ENCODE measurements around the gene FAM83G. TPM values are rescaled to one million over a fixed set of nuclear protein-coding genes. Genes with fewer than 3 reads are reported as not detected.

FAM83G gene
- total RNA-seq, 2 donors from 2014 or later = 1.4 to 2.6 TPM

DNA sequence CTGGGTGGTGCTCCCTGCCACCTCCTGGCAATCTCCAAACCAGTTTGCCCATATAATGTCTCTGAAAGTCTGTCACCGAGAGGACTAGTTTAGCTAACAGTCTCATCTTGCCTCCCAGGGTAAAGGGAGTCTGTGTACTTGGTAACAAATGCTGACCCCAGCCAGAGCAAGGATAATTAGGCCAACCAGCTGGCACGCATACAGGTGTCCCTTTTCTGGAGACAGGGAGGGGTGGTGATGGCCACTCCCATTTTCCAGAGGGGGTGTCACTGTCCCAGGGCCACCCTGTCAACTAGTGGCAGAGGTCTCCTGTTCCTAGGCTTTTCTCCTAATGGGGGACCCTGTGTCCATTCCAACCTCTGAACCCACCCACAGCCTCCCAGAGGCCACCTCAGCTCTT lies 8.1 kb downstream of the FAM83G start:
- peaks cover 18 to 20% of the 10 kb centered on the region in 2 donors for H3K4me1 Mint-ChIP-seq (ENCODE audit: low read depth in 2 of 2)
- H3K27ac Mint-ChIP-seq = no peak overlapping the region
- H3K4me3 Mint-ChIP-seq = no peak overlapping the region
- no peaks in the 10 kb centered on the region for H3K9me3 Mint-ChIP-seq
- peaks cover 13% of the 10 kb centered on the region for H3K36me3 Mint-ChIP-seq
- peaks cover 0 to 4% of the 10 kb centered on the region in 2 donors for H3K27me3 Mint-ChIP-seq
- DNase-seq (ENCODE audit: low spot score) = no peak
- ATAC-seq = no peak

DNA sequence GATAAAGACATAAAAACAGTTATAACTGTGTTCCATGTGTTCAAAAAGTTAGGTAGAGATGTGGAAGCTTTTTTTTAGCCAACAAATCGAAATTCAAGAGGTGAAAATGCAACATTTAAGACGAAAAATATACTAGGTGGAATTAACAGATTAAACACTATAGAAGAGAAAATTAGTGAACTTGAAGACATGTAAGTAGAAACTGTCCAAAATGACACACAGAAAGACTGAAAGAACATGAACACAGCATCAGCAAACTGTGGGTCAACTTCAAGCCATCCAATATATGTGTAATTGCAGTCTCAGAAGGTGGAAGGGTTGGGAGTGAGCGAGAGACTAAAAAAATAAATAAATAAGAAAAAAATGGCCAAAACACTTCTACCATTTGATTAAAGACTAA lies 9.3 kb downstream of the FAM83G start:
- Mint-ChIP-seq H3K27me3 (peaks cover 0 to 4% of the 10 kb centered on the region in 2 donors), H3K4me1 (ENCODE audit: low read depth in 2 of 2) (peaks cover 18 to 20% of the 10 kb centered on the region in 2 donors)

GRCh38 chr17:18994631-18995030 lies 9.9 kb downstream of the FAM83G start:
- Mint-ChIP-seq H3K4me1 (ENCODE audit: low read depth in 2 of 2) (peaks cover 18 to 20% of the 10 kb centered on the region in 2 donors), H3K9me3 (no peaks in the 10 kb centered on the region), H3K27ac (no peak overlapping the region), H3K4me3 (no peak overlapping the region), H3K36me3 (peaks cover 13% of the 10 kb centered on the region), H3K27me3 (peaks cover 0 to 4% of the 10 kb centered on the region in 2 donors)
- DNase-seq (ENCODE audit: low spot score) = no peak
- no peak for ATAC-seq

More for the DNA sequence above, 9.3 kb downstream of the FAM83G start:
- Mint-ChIP-seq H3K36me3 (peaks cover 13% of the 10 kb centered on the region), H3K27ac (no peak overlapping the region), H3K4me3 (no peak overlapping the region), H3K9me3 (no peaks in the 10 kb centered on the region)
- no peak for DNase-seq (ENCODE audit: low spot score)
- no peak for ATAC-seq

GRCh38 chr17:18993905-18994526 lies 10.5 kb downstream of the FAM83G start:
- H3K36me3 Mint-ChIP-seq = peaks cover 13% of the 10 kb centered on the region
- H3K27me3 Mint-ChIP-seq = peaks cover 0 to 4% of the 10 kb centered on the region in 2 donors
- ATAC-seq = no peak
- H3K9me3 Mint-ChIP-seq = no peaks in the 10 kb centered on the region
- no peak for DNase-seq (ENCODE audit: low spot score)
- H3K4me3 Mint-ChIP-seq = peak overlapping the region; percentile 69
- no peak overlapping the region for H3K27ac Mint-ChIP-seq
- peaks cover 18 to 20% of the 10 kb centered on the region in 2 donors for H3K4me1 Mint-ChIP-seq (ENCODE audit: low read depth in 2 of 2)

DNA sequence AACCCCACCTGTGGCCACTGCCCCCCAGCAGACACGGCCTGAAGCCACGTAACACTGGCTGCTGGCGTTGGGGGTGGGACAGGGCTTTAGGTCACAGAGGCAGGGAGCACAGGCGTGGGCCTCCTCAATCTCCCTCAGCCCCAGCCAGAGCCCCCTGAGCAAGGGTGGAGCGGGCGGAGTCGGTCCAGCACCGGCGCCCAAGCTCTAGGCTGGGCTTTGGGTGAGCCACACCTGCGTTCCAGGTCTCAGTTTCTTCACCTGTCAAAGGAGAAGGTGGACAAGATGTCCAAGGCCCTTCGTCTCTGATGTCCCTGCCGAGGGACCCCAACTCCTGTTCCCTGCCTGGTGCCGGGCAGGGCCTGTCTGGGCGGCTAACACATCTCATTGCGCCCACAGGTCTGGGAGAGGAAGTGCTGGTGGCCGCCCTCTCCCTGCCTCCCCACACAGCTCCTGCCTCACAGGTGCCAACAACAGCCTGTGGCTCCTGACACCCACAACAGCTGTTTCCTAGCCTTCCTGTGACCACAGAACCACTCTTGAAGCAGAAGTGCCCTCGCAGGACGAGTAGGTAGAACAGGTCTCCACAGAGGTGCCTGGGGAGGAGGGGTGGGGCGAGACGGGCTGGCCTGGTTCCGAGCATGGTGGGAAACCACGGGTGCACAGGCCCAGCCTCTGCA lies 12.0 kb downstream of the FAM83G start:
- peaks cover 18 to 20% of the 10 kb centered on the region in 2 donors for H3K4me1 Mint-ChIP-seq (ENCODE audit: low read depth in 2 of 2)
- H3K36me3 Mint-ChIP-seq = peaks cover 13% of the 10 kb centered on the region
- DNase-seq (ENCODE audit: low spot score) = no peak
- H3K27me3 Mint-ChIP-seq = peaks cover 0 to 4% of the 10 kb centered on the region in 2 donors
- ATAC-seq = peak; percentile 40 to 62
- H3K9me3 Mint-ChIP-seq = no peaks in the 10 kb centered on the region
- no peak overlapping the region for H3K27ac Mint-ChIP-seq
- H3K4me3 Mint-ChIP-seq = peak overlapping the region; percentile 69

GRCh38 chr17:18991531-18992315 lies 12.8 kb downstream of the FAM83G start:
- H3K27ac Mint-ChIP-seq = no peak overlapping the region
- H3K9me3 Mint-ChIP-seq = no peaks in the 10 kb centered on the region
- DNase-seq (ENCODE audit: low spot score) (no peak), ATAC-seq (no peak)
- peaks cover 0 to 4% of the 10 kb centered on the region in 2 donors for H3K27me3 Mint-ChIP-seq
- no peak overlapping the region for H3K4me3 Mint-ChIP-seq
- H3K36me3 Mint-ChIP-seq = peaks cover 13% of the 10 kb centered on the region
- peaks cover 18 to 20% of the 10 kb centered on the region in 2 donors for H3K4me1 Mint-ChIP-seq (ENCODE audit: low read depth in 2 of 2)

- no peak overlapping the region for H3K4me3 Mint-ChIP-seq
- peaks cover 18 to 20% of the 10 kb centered on the region in 2 donors for H3K4me1 Mint-ChIP-seq (ENCODE audit: low read depth in 2 of 2)
- peaks cover 0 to 4% of the 10 kb centered on the region in 2 donors for H3K27me3 Mint-ChIP-seq
- no peaks in the 10 kb centered on the region for H3K9me3 Mint-ChIP-seq
- H3K27ac Mint-ChIP-seq = peak overlapping the region in 1 of 2 donors; percentile 15
- DNase-seq (ENCODE audit: low spot score) (no peak), ATAC-seq (no peak)
- H3K36me3 Mint-ChIP-seq = peaks cover 6% of the 10 kb centered on the region
Measured at GRCh38 chr17:18990331-18990730, 14.2 kb downstream of the FAM83G start.

DNA sequence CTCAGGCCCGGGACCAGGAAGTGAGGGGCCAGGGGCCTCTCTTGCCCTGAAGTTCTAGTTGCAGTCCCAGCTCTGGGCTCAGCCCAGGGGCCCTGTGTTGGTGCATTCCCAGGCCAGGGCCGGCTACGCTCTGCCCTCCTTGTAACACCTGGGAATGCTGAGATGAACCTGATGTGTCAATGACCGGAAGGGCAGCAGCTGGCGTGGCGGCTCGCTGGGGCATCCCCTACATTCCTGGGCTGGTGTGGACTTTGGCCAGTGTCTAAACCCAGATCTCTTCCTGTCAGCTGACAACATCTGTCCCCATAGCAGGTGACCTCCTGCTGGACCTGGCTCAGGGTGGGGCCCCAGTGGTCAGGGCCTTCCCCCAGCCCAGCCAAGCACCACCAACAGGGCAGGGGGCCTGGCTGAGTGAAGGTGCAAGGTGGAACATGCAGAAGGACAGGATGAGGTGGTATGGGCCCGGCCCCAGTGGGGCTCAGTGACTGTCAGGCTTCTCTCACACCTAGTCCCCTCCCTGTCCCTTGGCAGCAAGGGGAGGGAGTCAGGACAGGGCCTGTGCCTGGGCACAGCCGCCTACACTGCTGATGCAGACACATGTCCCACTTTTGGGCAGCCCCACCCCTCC lies 15.9 kb downstream of the FAM83G start:
- H3K4me3 Mint-ChIP-seq = no peak overlapping the region
- DNase-seq (ENCODE audit: low spot score) (no peak), ATAC-seq (no peak)
- no peak overlapping the region for H3K27ac Mint-ChIP-seq
- H3K27me3 Mint-ChIP-seq = no peaks in the 10 kb centered on the region
- peaks cover 13 to 15% of the 10 kb centered on the region in 2 donors for H3K4me1 Mint-ChIP-seq (ENCODE audit: low read depth in 2 of 2)
- no peaks in the 10 kb centered on the region for H3K36me3 Mint-ChIP-seq
- no peaks in the 10 kb centered on the region for H3K9me3 Mint-ChIP-seq

GRCh38 chr17:18987862-18988545 lies 16.6 kb downstream of the FAM83G start:
- H3K27me3 Mint-ChIP-seq = no peaks in the 10 kb centered on the region
- peaks cover 6 to 8% of the 10 kb centered on the region in 2 donors for H3K4me1 Mint-ChIP-seq (ENCODE audit: low read depth in 2 of 2)
- ATAC-seq = no peak
- no peak for DNase-seq (ENCODE audit: low spot score)
- no peak overlapping the region for H3K27ac Mint-ChIP-seq
- H3K9me3 Mint-ChIP-seq = no peaks in the 10 kb centered on the region
- H3K4me3 Mint-ChIP-seq = no peak overlapping the region
- H3K36me3 Mint-ChIP-seq = no peaks in the 10 kb centered on the region

DNA sequence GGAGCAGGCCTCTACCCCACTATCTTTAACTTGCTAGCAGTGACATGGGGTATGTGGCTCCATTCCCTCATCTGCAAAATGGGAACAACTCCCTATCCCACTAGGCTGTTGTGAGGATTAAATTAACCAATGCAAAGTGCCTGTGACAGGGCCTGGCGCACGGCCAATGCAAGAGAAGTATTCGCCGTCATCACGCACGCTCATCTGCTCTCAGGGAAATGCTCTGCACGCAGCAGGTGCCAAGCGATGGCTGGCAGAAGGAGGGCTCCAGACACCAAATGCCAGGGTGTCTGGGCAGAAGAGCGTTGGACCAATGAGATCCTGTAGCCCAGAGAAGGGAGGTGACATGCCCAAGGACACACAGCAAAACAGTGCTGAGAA lies 17.3 kb downstream of the FAM83G start:
- H3K27me3 Mint-ChIP-seq = no peaks in the 10 kb centered on the region
- H3K4me3 Mint-ChIP-seq = no peak overlapping the region
- no peak for ATAC-seq
- H3K9me3 Mint-ChIP-seq = no peaks in the 10 kb centered on the region
- H3K4me1 Mint-ChIP-seq (ENCODE audit: low read depth in 2 of 2) = peaks cover 0 to under 1% of the 10 kb centered on the region in 2 donors
- DNase-seq (ENCODE audit: low spot score) = no peak
- no peak overlapping the region for H3K27ac Mint-ChIP-seq
- no peaks in the 10 kb centered on the region for H3K36me3 Mint-ChIP-seq

DNA sequence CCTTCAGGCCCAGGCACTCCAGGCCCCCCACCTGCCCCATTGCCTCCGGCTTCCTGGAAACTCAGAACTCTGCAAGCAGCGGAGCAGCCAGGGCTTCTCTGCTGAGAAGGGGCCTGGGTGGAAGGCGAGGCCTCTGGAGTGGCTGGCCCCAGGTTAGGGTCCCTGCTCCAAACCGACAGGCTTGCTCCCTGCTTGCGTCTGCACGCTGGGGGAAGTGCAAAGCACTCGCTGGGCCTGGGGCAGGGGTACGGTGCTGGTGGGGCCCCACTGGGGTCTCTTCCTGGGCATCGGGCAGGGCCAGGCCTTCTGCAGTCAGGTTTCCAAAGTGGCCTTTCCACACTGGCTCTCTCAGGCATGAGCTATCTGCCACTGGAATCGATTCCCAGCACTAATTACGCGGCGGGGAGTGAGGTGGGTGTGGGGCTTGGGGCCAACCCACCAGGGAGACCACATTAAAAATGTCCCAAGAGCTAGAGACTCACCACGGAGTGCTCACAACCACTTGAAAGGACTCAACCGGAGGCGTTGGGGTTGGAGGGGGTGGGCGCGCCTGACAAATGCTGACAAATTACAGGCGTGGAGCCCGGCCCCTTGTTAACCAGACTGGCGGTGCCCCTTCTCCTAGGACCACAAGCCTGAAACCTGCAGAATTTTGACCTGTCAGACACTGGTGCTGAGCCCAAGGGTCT lies 17.9 kb downstream of the FAM83G start:
- no peak for DNase-seq (ENCODE audit: low spot score)
- Mint-ChIP-seq H3K27me3 (no peaks in the 10 kb centered on the region), H3K4me3 (no peak overlapping the region), H3K9me3 (no peaks in the 10 kb centered on the region), H3K27ac (no peak overlapping the region), H3K4me1 (ENCODE audit: low read depth in 2 of 2) (no peaks in the 10 kb centered on the region), H3K36me3 (no peaks in the 10 kb centered on the region)
- no peak for ATAC-seq

- H3K27ac Mint-ChIP-seq = no peak overlapping the region
- ATAC-seq (no peak), DNase-seq (ENCODE audit: low spot score) (no peak)
- no peaks in the 10 kb centered on the region for H3K36me3 Mint-ChIP-seq
- no peaks in the 10 kb centered on the region for H3K27me3 Mint-ChIP-seq
- no peak overlapping the region for H3K4me3 Mint-ChIP-seq
- no peaks in the 10 kb centered on the region for H3K9me3 Mint-ChIP-seq
- H3K4me1 Mint-ChIP-seq (ENCODE audit: low read depth in 2 of 2) = no peaks in the 10 kb centered on the region
Measured at GRCh38 chr17:18985475-18985874, 19.1 kb downstream of the FAM83G start.
